ENCODE data around the gene GTPBP8.

GTPBP8 gene

GRCh38 chr3:112990672-112991602, at the start of gene GTPBP8:
GTPBP8 (plus strand) TSS chr3:112990984; CDS start chr3:112991000, 16 bp downstream.
- ChIA-PET CTCF (interaction anchor here (0.9 to 3.9 kb wide), 11 partner anchors 10 to 411 kb away, joined by 3 to 30 read pairs (median 4); partner anchors contain the start of gene CD200R1), POLR2A (no interaction called here)
- peak; percentile 85 for DNase-seq (ENCODE audit: extremely low spot score)
- no peak for TF ChIP-seq CTCF (IDR thresholded peaks at IDR 0.05; ENCODE audit: control extremely low read depth, extremely low read depth, low read depth, missing control alignments)

GRCh38 chr3:112948346-112948838, 42.4 kb upstream of the GTPBP8 start:
- POLR2A ChIA-PET, result no interaction called here
- DNase-seq (ENCODE audit: extremely low spot score), result no peak
- TF ChIP-seq CTCF (IDR thresholded peaks at IDR 0.05; ENCODE audit: control extremely low read depth, extremely low read depth, low read depth, missing control alignments), result no peak
- CTCF ChIA-PET, result interaction anchor here (1.0 to 1.8 kb wide), 3 partner anchors 15 to 305 kb away, joined by 3 to 6 read pairs (median 3); no protein-coding TSS in a partner anchor

- POLR2A ChIA-PET, result no interaction called here
- CTCF ChIA-PET, result no interaction called here
- DNase-seq (ENCODE audit: extremely low spot score), result no peak
- no peak for TF ChIP-seq CTCF (IDR thresholded peaks at IDR 0.05; ENCODE audit: control extremely low read depth, extremely low read depth, low read depth, missing control alignments)
Measured at GRCh38 chr3:112956351-112956750, 34.4 kb upstream of the GTPBP8 start.

GRCh38 chr3:112958811-112959560, 31.8 kb upstream of the GTPBP8 start:
- ChIA-PET POLR2A (no interaction called here), CTCF (interaction anchor here (0.8 kb wide), 1 partner anchor 20 kb away, joined by 3 read pairs; no protein-coding TSS in a partner anchor)
- no peak for TF ChIP-seq CTCF (IDR thresholded peaks at IDR 0.05; ENCODE audit: control extremely low read depth, extremely low read depth, low read depth, missing control alignments)
- DNase-seq (ENCODE audit: extremely low spot score), result peak; percentile 20

GRCh38 chr3:112963683-112964082, 27.1 kb upstream of the GTPBP8 start:
- ChIA-PET POLR2A (no interaction called here), CTCF (interaction anchor here (1.0 to 1.2 kb wide), 3 partner anchors 15 to 17 kb away, joined by 3 to 4 read pairs (median 3); no protein-coding TSS in a partner anchor)
- DNase-seq (ENCODE audit: extremely low spot score), result no peak
- TF ChIP-seq CTCF (IDR thresholded peaks at IDR 0.05; ENCODE audit: control extremely low read depth, extremely low read depth, low read depth, missing control alignments), result no peak

GRCh38 chr3:112965656-112966055, 25.1 kb upstream of the GTPBP8 start:
- TF ChIP-seq CTCF (IDR thresholded peaks at IDR 0.05; ENCODE audit: control extremely low read depth, extremely low read depth, low read depth, missing control alignments), result no peak
- ChIA-PET POLR2A (no interaction called here), CTCF (interaction anchor here (1.0 to 3.0 kb wide), 9 partner anchors 9 to 323 kb away, joined by 3 to 19 read pairs (median 4); partner anchors contain the start of gene CD200R1)
- no peak for DNase-seq (ENCODE audit: extremely low spot score)
